MCF 10A (cell line): ENCODE data around the gene XPNPEP2. TPM values are rescaled to one million over a fixed set of nuclear protein-coding genes. Genes with fewer than 3 reads are reported as not detected.

Experiments
- BruUV-seq: library from RNA; stranded (reverse); fragments of 400-500 nt; replicated peaks from 2 replicates; lab custom pipeline; 2021; lab: Mats Ljungman, UMichigan
- CTCF ChIA-PET: fragments of 300-600 bp; sonication (Branson Sonifier 250); formaldehyde crosslinking; extraction: SDS; loops from one replicate; lab custom pipeline; 2021; ENCODE audit warnings: antibody characterized with exemption, inconsistent platforms; lab: Yijun Ruan, JAX
- POLR2A ChIA-PET: fragments of 300-600, 350-650 bp; sonication (Branson Sonifier 250); formaldehyde crosslinking; extraction: SDS; loops from one replicate; lab custom pipeline; 2020; ENCODE audit warnings: antibody characterized with exemption, inconsistent platforms; lab: Yijun Ruan, JAX
- DNase-seq: peaks from one replicate; pipeline ENCODE4 v3.0.0-alpha.2; 2018; ENCODE audit not compliant: unreplicated experiment
- H3K27ac Mint-ChIP-seq: one replicate; pipeline ENCODE4 v1.8.0; 2022; ENCODE audit warnings: mild to moderate bottlenecking, low read depth, mixed read lengths; ENCODE audit not compliant: unreplicated experiment
- H3K27me3 Mint-ChIP-seq: one replicate; pipeline ENCODE4 v1.8.0; 2022; ENCODE audit warnings: mixed read lengths; ENCODE audit not compliant: insufficient read depth, unreplicated experiment
- H3K36me3 Mint-ChIP-seq: one replicate; pipeline ENCODE4 v1.8.0; 2022; ENCODE audit warnings: mild to moderate bottlenecking, moderate library complexity, mixed read lengths; ENCODE audit not compliant: insufficient read depth, unreplicated experiment
- H3K4me1 Mint-ChIP-seq: one replicate; pipeline ENCODE4 v1.8.0; 2022; ENCODE audit warnings: mixed read lengths; ENCODE audit not compliant: insufficient read depth, unreplicated experiment
- H3K4me3 Mint-ChIP-seq: one replicate; pipeline ENCODE4 v1.8.0; 2022; ENCODE audit warnings: mild to moderate bottlenecking, moderate library complexity, mixed read lengths; ENCODE audit not compliant: unreplicated experiment
- H3K9me3 Mint-ChIP-seq: one replicate; pipeline ENCODE4 v1.8.0; 2022; ENCODE audit warnings: mixed read lengths; ENCODE audit not compliant: unreplicated experiment
- intact Hi-C: fragments of 100-400 bp; cut with micrococcal nuclease; formaldehyde crosslinking; loops from 2 replicates; pipeline ENCODE4 v1.14.1; 2022
- total RNA-seq: library from RNA; stranded (reverse); gene quantifications from 2 replicates; pipeline ENCODE4 v1.2.3, GENCODE V29; 2022
- TF ChIP-seq, protein P1 (sequence below): fragments of 200-600 bp; IDR thresholded peaks from one replicate; pipeline ENCODE4 v1.8.0; 2022; ENCODE audit warnings: antibody characterized with exemption, mild to moderate bottlenecking; ENCODE audit not compliant: unreplicated experiment

The XPNPEP2 gene
- total RNA-seq, 1 experiment from 2014 or later: not detected

DNA sequence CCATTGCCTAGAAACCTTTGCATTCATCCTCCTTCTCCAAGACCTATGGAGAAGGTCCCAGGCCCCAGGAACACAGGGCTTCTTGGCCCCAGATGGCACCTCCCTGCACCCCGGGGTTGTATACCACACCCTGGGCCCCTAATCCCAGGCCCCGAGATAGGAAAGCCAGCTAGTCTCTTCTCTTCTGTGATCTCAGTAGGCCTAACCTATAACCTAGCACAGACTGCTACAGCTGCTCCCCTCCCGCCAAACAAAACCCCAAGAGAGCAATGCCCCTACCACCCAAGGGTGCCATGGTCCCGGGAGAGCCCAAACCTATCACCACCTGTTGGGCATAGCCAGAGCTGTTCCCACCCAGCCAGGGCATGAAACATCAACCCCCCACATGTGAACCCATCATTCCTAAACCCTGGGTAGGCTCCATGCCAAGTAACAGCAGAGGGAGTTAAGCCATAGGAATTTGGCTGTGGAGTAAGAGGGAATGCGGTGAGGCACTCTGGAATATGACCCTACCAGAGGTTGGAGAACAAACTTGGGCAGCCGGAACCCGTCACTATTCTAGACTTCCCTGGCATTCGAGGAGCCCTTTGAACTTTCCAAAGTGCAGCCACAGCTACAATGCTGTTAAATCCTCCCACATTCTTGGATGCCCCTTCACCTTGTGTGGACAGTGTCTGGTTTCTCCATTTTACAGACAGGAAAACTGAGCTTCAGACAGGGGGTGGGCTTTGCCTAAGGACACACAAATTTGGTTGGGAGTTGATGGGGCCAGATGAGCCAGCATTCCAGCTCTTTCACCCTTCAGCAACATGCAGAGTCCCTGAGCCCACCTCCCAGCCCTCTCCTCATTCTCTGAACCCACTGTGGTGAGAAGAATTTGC is 30.0 kb downstream of the XPNPEP2 start:
- CTCF ChIA-PET: interaction anchor here (0.7 kb wide), 1 partner anchor 114 kb away, joined by 3 read pairs; the partner anchor contains the start of gene APLN
- POLR2A ChIA-PET: no interaction called here
- TF ChIP-seq, protein P1, sequence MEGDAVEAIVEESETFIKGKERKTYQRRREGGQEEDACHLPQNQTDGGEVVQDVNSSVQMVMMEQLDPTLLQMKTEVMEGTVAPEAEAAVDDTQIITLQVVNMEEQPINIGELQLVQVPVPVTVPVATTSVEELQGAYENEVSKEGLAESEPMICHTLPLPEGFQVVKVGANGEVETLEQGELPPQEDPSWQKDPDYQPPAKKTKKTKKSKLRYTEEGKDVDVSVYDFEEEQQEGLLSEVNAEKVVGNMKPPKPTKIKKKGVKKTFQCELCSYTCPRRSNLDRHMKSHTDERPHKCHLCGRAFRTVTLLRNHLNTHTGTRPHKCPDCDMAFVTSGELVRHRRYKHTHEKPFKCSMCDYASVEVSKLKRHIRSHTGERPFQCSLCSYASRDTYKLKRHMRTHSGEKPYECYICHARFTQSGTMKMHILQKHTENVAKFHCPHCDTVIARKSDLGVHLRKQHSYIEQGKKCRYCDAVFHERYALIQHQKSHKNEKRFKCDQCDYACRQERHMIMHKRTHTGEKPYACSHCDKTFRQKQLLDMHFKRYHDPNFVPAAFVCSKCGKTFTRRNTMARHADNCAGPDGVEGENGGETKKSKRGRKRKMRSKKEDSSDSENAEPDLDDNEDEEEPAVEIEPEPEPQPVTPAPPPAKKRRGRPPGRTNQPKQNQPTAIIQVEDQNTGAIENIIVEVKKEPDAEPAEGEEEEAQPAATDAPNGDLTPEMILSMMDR: no peak
- BruUV-seq: no TSS peak
- Mint-ChIP-seq H3K27ac (no peak overlapping the region), H3K27me3 (peaks cover 8% of the 10 kb centered on the region), H3K4me3 (no peak overlapping the region), H3K36me3 (no peaks in the 10 kb centered on the region), H3K4me1 (no peaks in the 10 kb centered on the region), H3K9me3 (no peaks in the 10 kb centered on the region)
- DNase-seq: no peak
- intact Hi-C loops: no loop called here

DNA sequence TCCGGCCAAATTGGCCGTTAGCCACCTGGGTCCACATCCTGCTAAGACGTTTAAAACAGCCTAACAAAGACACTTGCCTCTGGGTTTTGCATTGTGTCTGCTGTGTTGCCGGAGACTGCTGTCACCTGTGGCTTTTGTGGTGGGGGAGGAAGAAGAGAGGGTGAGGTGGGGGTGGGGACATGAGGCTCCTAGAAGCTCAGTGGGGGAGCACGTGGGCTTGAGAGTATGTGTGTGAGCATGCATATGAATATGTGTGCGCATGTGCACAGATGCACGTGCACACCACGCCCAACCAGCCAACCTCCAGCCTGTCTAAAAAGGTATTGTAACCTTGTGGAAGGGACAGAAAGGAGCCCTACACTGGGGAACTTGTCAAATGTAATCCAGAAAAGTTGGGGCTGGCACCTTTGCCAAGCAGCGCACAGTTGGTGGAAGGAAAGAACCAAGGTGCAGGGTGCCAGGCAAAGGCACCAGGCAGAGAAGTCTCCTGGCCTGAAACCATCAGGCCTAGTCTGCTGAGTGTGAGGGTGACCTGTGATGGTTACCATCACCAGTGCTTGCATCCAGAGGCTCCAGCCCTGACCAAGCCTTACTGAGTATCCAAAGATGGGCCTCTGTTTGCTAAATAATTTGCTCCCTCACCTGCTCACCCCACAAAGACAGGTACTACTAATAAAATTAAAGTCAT is 30.8 kb downstream of the XPNPEP2 start:
- no peaks in the 10 kb centered on the region for H3K36me3 Mint-ChIP-seq
- no peak overlapping the region for H3K27ac Mint-ChIP-seq
- no peak overlapping the region for H3K4me3 Mint-ChIP-seq
- BruUV-seq: no TSS peak
- TF ChIP-seq, protein P1: no peak
- peaks cover 8% of the 10 kb centered on the region for H3K27me3 Mint-ChIP-seq
- ChIA-PET CTCF (interaction anchor here (0.7 kb wide), 1 partner anchor 8 kb away, joined by 4 read pairs; no protein-coding TSS in a partner anchor), POLR2A (interaction anchor here (0.5 kb wide), 1 partner anchor 1171 kb away, joined by 3 read pairs; no protein-coding TSS in a partner anchor)
- no peak for DNase-seq
- intact Hi-C loops: no loop called here
- no peaks in the 10 kb centered on the region for H3K9me3 Mint-ChIP-seq
- no peaks in the 10 kb centered on the region for H3K4me1 Mint-ChIP-seq

DNA sequence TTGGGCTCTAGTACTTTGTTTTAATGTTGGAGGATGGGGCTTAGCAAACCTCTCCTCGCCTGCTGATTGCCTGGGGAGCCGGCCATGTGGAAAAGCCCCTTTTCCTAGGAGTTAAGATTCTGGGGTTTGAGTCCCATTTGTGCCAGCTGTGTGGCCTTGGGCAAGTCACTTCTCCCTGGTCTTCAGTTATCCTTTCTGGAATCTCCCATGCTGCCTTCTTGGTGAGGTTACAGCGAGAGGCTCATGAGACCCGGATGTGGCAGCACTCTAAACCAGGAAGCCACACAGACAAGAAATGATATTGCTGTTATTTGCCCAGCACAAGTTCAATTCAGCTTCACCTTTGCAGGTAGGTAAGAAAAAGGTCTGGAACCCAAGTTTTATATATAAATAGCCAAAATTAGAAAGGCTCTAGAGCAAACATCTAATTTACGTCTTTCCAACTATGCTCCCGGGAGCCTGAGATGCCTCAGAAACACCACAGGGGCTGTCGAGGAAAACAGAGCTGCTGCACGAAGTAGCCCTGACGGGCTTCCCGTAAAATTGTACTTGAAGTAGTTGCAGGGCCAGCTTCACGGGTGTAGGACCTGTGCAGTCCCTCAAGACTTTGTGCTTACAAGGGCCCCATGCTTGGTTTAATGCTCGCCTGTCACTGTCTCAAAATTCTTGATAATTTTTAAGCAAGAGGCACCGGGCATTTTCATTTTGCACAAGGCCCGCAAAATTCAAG is 32.7 kb downstream of the XPNPEP2 start:
- H3K4me3 Mint-ChIP-seq: no peak overlapping the region
- no peaks in the 10 kb centered on the region for H3K36me3 Mint-ChIP-seq
- ChIA-PET CTCF (no interaction called here), POLR2A (no interaction called here)
- no peak overlapping the region for H3K27ac Mint-ChIP-seq
- no peak for DNase-seq
- peaks cover 2% of the 10 kb centered on the region for H3K27me3 Mint-ChIP-seq
- intact Hi-C loops: no loop called here
- H3K9me3 Mint-ChIP-seq: no peaks in the 10 kb centered on the region
- H3K4me1 Mint-ChIP-seq: no peaks in the 10 kb centered on the region
- TF ChIP-seq, protein P1: no peak
- no TSS peak for BruUV-seq
